H9 (cell line): Measurements from ENCODE around the gene GTF3C1. TPM values are rescaled to one million over a fixed set of nuclear protein-coding genes. Genes with fewer than 3 reads are reported as not detected.

Experiments
- DNase-seq: peaks from one replicate; pipeline ENCODE4 v3.0.0-alpha.2; 2017
- H2AFZ ChIP-seq: one replicate; pipeline ENCODE4 v1.6.1; 2013; ENCODE audit warnings: mild to moderate bottlenecking, low read length, control low read depth, moderate library complexity
- H2AK5ac ChIP-seq: 2 replicates; pipeline ENCODE4 v1.6.1; 2013; ENCODE audit warnings: low read length, control low read depth, mixed read lengths; ENCODE audit not compliant: insufficient read length
- H2BK120ac ChIP-seq: one replicate; pipeline ENCODE4 v1.6.1; 2013; ENCODE audit warnings: low read depth, mild to moderate bottlenecking, low read length, control low read depth, inconsistent platforms; ENCODE audit not compliant: poor library complexity, severe bottlenecking
- H2BK12ac ChIP-seq: 2 replicates; pipeline ENCODE4 v1.6.1; 2013; ENCODE audit warnings: low read length, control low read depth, mixed read lengths, low read depth; ENCODE audit not compliant: insufficient read length
- H2BK15ac ChIP-seq: 2 replicates; pipeline ENCODE4 v1.6.1; 2013; ENCODE audit warnings: low read depth, low read length, control low read depth
- H2BK20ac ChIP-seq: one replicate; pipeline ENCODE4 v1.6.1; 2013; ENCODE audit warnings: low read depth, mild to moderate bottlenecking, low read length, control low read depth, inconsistent platforms; ENCODE audit not compliant: poor library complexity, severe bottlenecking
- H2BK5ac ChIP-seq: 2 replicates; pipeline ENCODE4 v1.6.1; 2013; ENCODE audit warnings: low read length, control low read depth, mixed read lengths; ENCODE audit not compliant: insufficient read length
- H3K14ac ChIP-seq: 2 replicates; pipeline ENCODE4 v1.6.1; 2013; ENCODE audit warnings: low read length, control low read depth; ENCODE audit not compliant: insufficient read depth
- H3K18ac ChIP-seq: 2 replicates; pipeline ENCODE4 v1.6.1; 2013; ENCODE audit warnings: low read depth, mild to moderate bottlenecking, mixed read lengths, low read length, control low read depth; ENCODE audit not compliant: insufficient read length
- H3K23ac ChIP-seq: 2 replicates; pipeline ENCODE4 v1.6.1; 2013; ENCODE audit warnings: low read length, control low read depth, mixed read lengths, low read depth; ENCODE audit not compliant: insufficient read length
- H3K23me2 ChIP-seq: 2 replicates; pipeline ENCODE4 v1.6.1; 2013; ENCODE audit warnings: low read depth, mild to moderate bottlenecking, mixed read lengths, low read length, control low read depth; ENCODE audit not compliant: insufficient read length, poor library complexity, severe bottlenecking
- H3K27ac ChIP-seq: 2 replicates; pipeline ENCODE4 v1.5.1; 2013; ENCODE audit warnings: low read length, control low read depth, mixed read lengths, low read depth; ENCODE audit not compliant: insufficient read length
- H3K27me3 ChIP-seq: 2 replicates; pipeline ENCODE4 v1.6.1; 2013; ENCODE audit warnings: low read length, control low read depth, inconsistent platforms; ENCODE audit not compliant: insufficient read depth
- H3K4ac ChIP-seq: 2 replicates; pipeline ENCODE4 v1.6.1; 2013; ENCODE audit warnings: low read depth, mild to moderate bottlenecking, control low read depth, inconsistent platforms, low read length, moderate library complexity
- H3K4me1 ChIP-seq: 2 replicates; pipeline ENCODE4 v1.6.1; 2013; ENCODE audit warnings: low read length, control low read depth, inconsistent platforms; ENCODE audit not compliant: insufficient read depth
- H3K4me2 ChIP-seq: 2 replicates; pipeline ENCODE4 v1.6.1; 2013; ENCODE audit warnings: low read length, control low read depth, mixed read lengths; ENCODE audit not compliant: insufficient read length, insufficient read depth
- H3K56ac ChIP-seq: 2 replicates; pipeline ENCODE4 v1.6.1; 2013; ENCODE audit warnings: low read depth, mild to moderate bottlenecking, mixed read lengths, low read length, control low read depth; ENCODE audit not compliant: insufficient read length
- H3K79me1 ChIP-seq: 2 replicates; pipeline ENCODE4 v1.6.1; 2013; ENCODE audit warnings: low read depth, mild to moderate bottlenecking, moderate library complexity, low read length, control low read depth, inconsistent platforms; ENCODE audit not compliant: insufficient read depth, poor library complexity, severe bottlenecking
- H3K79me2 ChIP-seq: 2 replicates; pipeline ENCODE4 v1.6.1; 2013; ENCODE audit warnings: low read length, control low read depth, inconsistent platforms; ENCODE audit not compliant: insufficient read depth
- H3K9ac ChIP-seq: 2 replicates; pipeline ENCODE4 v1.6.1; 2013; ENCODE audit warnings: low read length, control low read depth, mixed read lengths; ENCODE audit not compliant: insufficient read length; ENCODE audit errors: extremely low read depth
- H3K9me3 ChIP-seq: one replicate; pipeline ENCODE4 v1.6.1; 2013; ENCODE audit warnings: low read depth, low read length, inconsistent platforms; ENCODE audit not compliant: control insufficient read depth
- H3T11ph ChIP-seq: one replicate; pipeline ENCODE4 v1.6.1; 2013; ENCODE audit warnings: mild to moderate bottlenecking, low read length, control low read depth, inconsistent platforms
- H4K20me1 ChIP-seq: one replicate; pipeline ENCODE4 v1.6.1; 2013; ENCODE audit not compliant: control insufficient read depth, insufficient read length, insufficient read depth
- H4K5ac ChIP-seq: 2 replicates; pipeline ENCODE4 v1.6.1; 2013; ENCODE audit warnings: low read depth, mild to moderate bottlenecking, mixed read lengths, low read length, control low read depth; ENCODE audit not compliant: insufficient read length
- H4K8ac ChIP-seq: replicated peaks from 2 replicates; pipeline ENCODE4 v1.6.1; 2013; ENCODE audit warnings: low read length, control low read depth, mixed read lengths, low read depth; ENCODE audit not compliant: insufficient read length
- H4K91ac ChIP-seq: 2 replicates; pipeline ENCODE4 v1.6.1; 2013; ENCODE audit warnings: low read depth, mild to moderate bottlenecking, moderate library complexity, mixed read lengths, low read length, control low read depth; ENCODE audit not compliant: insufficient read length
- H3K27ac Mint-ChIP-seq, 3 experiments: 2 replicates in 2 of 3; 3 replicates in 1 of 3; pipeline ENCODE4 v1.8.0; 2020 to 2021; ENCODE audit warnings: mixed read lengths in 3 of 3, mild to moderate bottlenecking in 1 of 3, moderate library complexity in 1 of 3
- H3K27me3 Mint-ChIP-seq: 2 replicates; pipeline ENCODE4 v1.8.0; 2021; ENCODE audit warnings: low read depth, mild to moderate bottlenecking, moderate library complexity, mixed read lengths
- H3K36me3 Mint-ChIP-seq, 3 experiments: 2 replicates in 2 of 3; 3 replicates in 1 of 3; pipeline ENCODE4 v1.8.0; 2020 to 2021; ENCODE audit warnings: low read depth in 3 of 3, mixed read lengths in 3 of 3; ENCODE audit not compliant: insufficient read depth in 1 of 3
- H3K4me1 Mint-ChIP-seq, 2 experiments: 2 replicates each; pipeline ENCODE4 v1.8.0; 2020; ENCODE audit warnings: mixed read lengths in 2 of 2
- H3K4me3 Mint-ChIP-seq, 2 experiments: 2 replicates in 1 of 2; 3 replicates in 1 of 2; pipeline ENCODE4 v1.8.0; 2020 to 2021; ENCODE audit warnings: mild to moderate bottlenecking in 2 of 2, mixed read lengths in 2 of 2, moderate library complexity in 1 of 2
- H3K9me3 Mint-ChIP-seq, 2 experiments: 2 replicates in 1 of 2; 3 replicates in 1 of 2; pipeline ENCODE4 v1.8.0; 2020; ENCODE audit warnings: mild to moderate bottlenecking in 2 of 2, mixed read lengths in 2 of 2, moderate library complexity in 1 of 2
- WGBS: extraction: QIAGEN DNeasy Blood & Tissue Kit; methylation state at CpG from one replicate; pipeline ENCODE4 v1.1.7; 2013; ENCODE audit warnings: missing lambda C conversion rate, low lambda C conversion rate, mixed read lengths; ENCODE audit not compliant: insufficient read length; ENCODE audit errors: extremely low coverage; 5-methylcytosine and 5-hydroxymethylcytosine counted together
- total RNA-seq: library from RNA; stranded (reverse); gene quantifications from 2 replicates; pipeline ENCODE4 v1.2.1, GENCODE V29; 2021
- TF ChIP-seq, protein P1 (sequence below): fragments of 200-600 bp; sonication (generic); conservative IDR thresholded peaks from 3 replicates; pipeline ENCODE4 v1.8.0; 2021; ENCODE audit warnings: antibody characterized with exemption, mild to moderate bottlenecking

The GTF3C1 gene
- total RNA-seq, 1 experiment from 2014 or later = 113 TPM

DNA sequence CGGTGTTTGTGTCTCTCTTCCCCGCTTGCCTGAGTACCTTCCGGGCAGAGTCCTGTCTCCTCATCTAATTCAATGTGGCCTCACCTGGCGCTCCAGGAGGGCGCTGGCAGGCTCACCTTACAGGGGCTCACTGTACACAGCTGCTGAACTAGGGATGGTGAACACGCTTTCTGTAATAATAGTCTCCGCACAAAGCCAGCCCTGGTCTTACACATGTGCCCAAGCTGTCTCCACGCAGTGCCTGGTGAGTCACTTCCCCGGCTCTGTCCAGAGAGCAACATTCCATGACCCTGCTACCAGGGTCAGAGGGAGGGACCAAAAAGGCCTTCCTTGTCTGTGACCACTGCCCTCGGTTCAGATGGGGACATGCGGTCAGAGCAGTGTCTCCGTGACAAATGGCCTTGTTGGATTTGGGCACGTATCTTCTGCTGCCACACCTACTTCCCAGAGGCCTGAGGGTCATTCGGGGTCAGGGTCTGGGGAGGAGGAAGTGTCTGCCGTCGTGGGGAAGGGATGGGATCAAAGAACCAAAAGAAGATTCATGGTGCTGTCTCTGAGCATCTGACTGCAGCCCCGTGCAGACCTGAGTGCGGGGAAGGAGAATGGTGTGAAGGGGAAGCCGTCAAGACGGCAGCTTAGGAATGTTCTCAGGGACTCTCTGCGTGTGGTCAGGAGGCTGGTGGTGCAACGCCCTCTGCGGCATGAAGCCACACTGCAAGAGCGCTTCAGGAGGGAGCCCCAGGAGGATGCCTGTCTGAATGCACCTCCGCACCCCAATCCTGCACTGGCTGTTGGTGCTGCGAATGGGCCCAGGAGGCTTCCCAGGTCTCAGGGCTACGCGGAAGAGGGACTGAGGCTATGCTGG, 78.9 kb downstream of the GTF3C1 start:
- Histone ChIP-seq H2BK20ac (no peak overlapping the region), H3T11ph (no peak overlapping the region), H3K18ac (no peak overlapping the region), H3K79me1 (no peaks in the 10 kb centered on the region), H2AK5ac (no peak overlapping the region), H3K79me2 (no peaks in the 10 kb centered on the region), H3K23me2 (no peaks in the 10 kb centered on the region), H2BK12ac (no peak overlapping the region), H4K20me1 (no peaks in the 10 kb centered on the region), H3K56ac (no peak overlapping the region), H3K4me1 (no peaks in the 10 kb centered on the region), H4K8ac (no peak overlapping the region), H2BK120ac (no peak overlapping the region), H3K27me3 (no peaks in the 10 kb centered on the region), H3K23ac (no peak overlapping the region), H3K4ac (no peak overlapping the region), H3K9ac (no peak overlapping the region), H4K91ac (no peak overlapping the region), H3K4me2 (no peak overlapping the region), H2BK5ac (no peak overlapping the region), H2BK15ac (no peak overlapping the region), H4K5ac (no peak overlapping the region), H3K27ac (no peak overlapping the region), H3K9me3 (no peaks in the 10 kb centered on the region), H3K14ac (no peak overlapping the region), H2AFZ (no peak overlapping the region)
- H3K27ac Mint-ChIP-seq = no peak overlapping the region; a peak in 2 of 7 replicates
- no peak overlapping the region for H3K4me3 Mint-ChIP-seq
- no peaks in the 10 kb centered on the region; the same call in 1 of the 2 replicates for H3K27me3 Mint-ChIP-seq
- TF ChIP-seq, protein P1, sequence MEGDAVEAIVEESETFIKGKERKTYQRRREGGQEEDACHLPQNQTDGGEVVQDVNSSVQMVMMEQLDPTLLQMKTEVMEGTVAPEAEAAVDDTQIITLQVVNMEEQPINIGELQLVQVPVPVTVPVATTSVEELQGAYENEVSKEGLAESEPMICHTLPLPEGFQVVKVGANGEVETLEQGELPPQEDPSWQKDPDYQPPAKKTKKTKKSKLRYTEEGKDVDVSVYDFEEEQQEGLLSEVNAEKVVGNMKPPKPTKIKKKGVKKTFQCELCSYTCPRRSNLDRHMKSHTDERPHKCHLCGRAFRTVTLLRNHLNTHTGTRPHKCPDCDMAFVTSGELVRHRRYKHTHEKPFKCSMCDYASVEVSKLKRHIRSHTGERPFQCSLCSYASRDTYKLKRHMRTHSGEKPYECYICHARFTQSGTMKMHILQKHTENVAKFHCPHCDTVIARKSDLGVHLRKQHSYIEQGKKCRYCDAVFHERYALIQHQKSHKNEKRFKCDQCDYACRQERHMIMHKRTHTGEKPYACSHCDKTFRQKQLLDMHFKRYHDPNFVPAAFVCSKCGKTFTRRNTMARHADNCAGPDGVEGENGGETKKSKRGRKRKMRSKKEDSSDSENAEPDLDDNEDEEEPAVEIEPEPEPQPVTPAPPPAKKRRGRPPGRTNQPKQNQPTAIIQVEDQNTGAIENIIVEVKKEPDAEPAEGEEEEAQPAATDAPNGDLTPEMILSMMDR = no peak
- no peaks in the 10 kb centered on the region for H3K9me3 Mint-ChIP-seq
- peaks cover 65 to 96% (median 94%) of the 10 kb centered on the region in 3 experiments for H3K36me3 Mint-ChIP-seq
- no peak for DNase-seq
- no peaks in the 10 kb centered on the region for H3K4me1 Mint-ChIP-seq
- no CpG with 5 or more reads among the region's 28 CpGs for WGBS
